ENCODE data around the gene KCNIP1.

Gene KCNIP1

DNA sequence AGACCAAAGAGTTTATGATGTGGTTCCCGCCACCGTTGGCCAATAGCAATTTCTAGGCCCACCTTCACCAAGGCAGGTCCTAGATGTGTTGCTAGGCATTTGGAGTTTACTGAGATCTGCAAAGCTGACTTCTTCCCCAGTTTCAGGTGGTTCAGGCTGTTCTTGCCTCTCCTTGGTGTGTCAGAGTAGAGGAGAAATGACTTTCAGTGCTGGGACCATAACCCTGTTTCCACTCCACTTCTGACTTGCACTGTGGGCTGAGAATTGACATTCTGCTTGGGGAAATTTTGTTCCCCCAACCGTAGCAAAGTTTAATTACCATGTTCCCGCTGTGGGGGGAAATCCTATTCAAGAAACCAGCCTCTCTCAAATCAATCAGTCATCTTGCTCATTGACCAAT, 151.7 kb downstream of the KCNIP1 start:
- no peak for DNase-seq (ENCODE audit: low read depth, low spot score)
- no peak overlapping the region for H3K4me3 ChIP-seq (ENCODE audit: low read depth, low read length)
- in situ Hi-C loops (cut with HindIII; ENCODE audit: low sequenced_read_pairs), result no loop called here
- TF ChIP-seq CTCF (IDR thresholded peaks at IDR 0.05; ENCODE audit: low read depth, low read length), result no peak

DNA sequence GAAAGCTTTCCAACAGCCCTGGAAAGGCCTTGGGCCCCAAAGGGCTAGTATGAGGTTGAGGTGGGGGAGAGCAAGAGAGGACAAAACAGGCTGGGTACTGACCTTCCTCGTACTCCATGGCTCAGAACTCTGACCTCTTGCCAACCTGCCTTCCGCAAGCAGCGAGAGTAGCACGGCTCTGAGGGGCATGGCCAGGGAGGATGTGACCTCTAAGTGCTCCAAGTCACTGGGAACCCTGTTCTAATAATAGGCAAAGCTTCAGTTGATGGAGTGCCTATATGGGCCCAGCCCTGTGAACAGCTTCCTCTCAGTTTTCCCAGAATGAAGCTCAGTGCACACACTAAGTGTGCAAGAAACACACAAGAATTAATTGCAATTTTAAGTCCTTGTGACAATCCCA, 152.1 kb downstream of the KCNIP1 start:
- in situ Hi-C loops (cut with HindIII; ENCODE audit: low sequenced_read_pairs), result no loop called here
- TF ChIP-seq CTCF (IDR thresholded peaks at IDR 0.05; ENCODE audit: low read depth, low read length), result no peak
- no peak for DNase-seq (ENCODE audit: low read depth, low spot score)
- no peak overlapping the region for H3K4me3 ChIP-seq (ENCODE audit: low read depth, low read length)

GRCh38 chr5:170656346-170656745, 152.5 kb downstream of the KCNIP1 start:
- no peak for DNase-seq (ENCODE audit: low read depth, low spot score)
- in situ Hi-C loops (cut with HindIII; ENCODE audit: low sequenced_read_pairs), result no loop called here
- no peak overlapping the region for H3K4me3 ChIP-seq (ENCODE audit: low read depth, low read length)
- TF ChIP-seq CTCF (IDR thresholded peaks at IDR 0.05; ENCODE audit: low read depth, low read length), result no peak

- DNase-seq (ENCODE audit: low read depth, low spot score), result no peak
- H3K4me3 ChIP-seq (ENCODE audit: low read depth, low read length), result no peak overlapping the region
- in situ Hi-C loops (cut with HindIII; ENCODE audit: low sequenced_read_pairs), result no loop called here
- TF ChIP-seq CTCF (IDR thresholded peaks at IDR 0.05; ENCODE audit: low read depth, low read length), result no peak
Measured at GRCh38 chr5:170660531-170660930, 156.7 kb downstream of the KCNIP1 start.

GRCh38 chr5:170662966-170663365, 159.1 kb downstream of the KCNIP1 start:
- in situ Hi-C loops (cut with HindIII; ENCODE audit: low sequenced_read_pairs), result no loop called here
- no peak for TF ChIP-seq CTCF (IDR thresholded peaks at IDR 0.05; ENCODE audit: low read depth, low read length)
- H3K4me3 ChIP-seq (ENCODE audit: low read depth, low read length), result no peak overlapping the region
- DNase-seq (ENCODE audit: low read depth, low spot score), result no peak

- DNase-seq (ENCODE audit: low read depth, low spot score), result no peak
Measured at GRCh38 chr5:170678811-170679210, 175.0 kb downstream of the KCNIP1 start.

More at GRCh38 chr5:170678811-170679210, 175.0 kb downstream of the KCNIP1 start:
- in situ Hi-C loops (cut with HindIII; ENCODE audit: low sequenced_read_pairs), result no loop called here
- no peak overlapping the region for H3K4me3 ChIP-seq (ENCODE audit: low read depth, low read length)
- TF ChIP-seq CTCF (IDR thresholded peaks at IDR 0.05; ENCODE audit: low read depth, low read length), result no peak
